LNCaP clone FGC (cell line): ENCODE data around the gene NQO1.

ENCODE experiments used
- DNase-seq: peaks from one replicate; pipeline ENCODE4 v3.0.0-alpha.2; 2011; ENCODE audit warnings: low read depth
- H3K4me3 ChIP-seq: 2 replicates; pipeline ENCODE4 v1.5.1; 2011; ENCODE audit warnings: mild to moderate bottlenecking, low read depth, low read length, control low read depth
- CTCF ChIP-seq: IDR thresholded peaks from 2 replicates; pipeline ENCODE4 v1.5.1; 2012; ENCODE audit warnings: mild to moderate bottlenecking; ENCODE audit not compliant: control insufficient read depth, insufficient read depth; ENCODE audit errors: extremely low read depth

NQO1 gene

GRCh38 chr16:69717066-69717465 lies 9.3 kb downstream of the NQO1 start:
- no peak for DNase-seq
- TF ChIP-seq CTCF = no peak
- H3K4me3 ChIP-seq = no peak overlapping the region

- DNase-seq = no peak
- no peak for TF ChIP-seq CTCF
- H3K4me3 ChIP-seq = no peak overlapping the region
Observed at GRCh38 chr16:69712914-69713581, 13.3 kb downstream of the NQO1 start.

- no peak for TF ChIP-seq CTCF
- DNase-seq = no peak
- H3K4me3 ChIP-seq = no peak overlapping the region
Observed at GRCh38 chr16:69712277-69712676, 14.1 kb downstream of the NQO1 start.

GRCh38 chr16:69711115-69711740 lies 15.1 kb downstream of the NQO1 start:
- no peak overlapping the region for H3K4me3 ChIP-seq

GRCh38 chr16:69709456-69710084 lies 16.8 kb downstream of the NQO1 start:
- peak; percentile 60 for TF ChIP-seq CTCF
- peak; percentile 59 for DNase-seq
- H3K4me3 ChIP-seq = no peak overlapping the region

More at GRCh38 chr16:69711115-69711740, 15.1 kb downstream of the NQO1 start:
- TF ChIP-seq CTCF = no peak
- peak; percentile 59 for DNase-seq

GRCh38 chr16:69707920-69708683 lies 18.3 kb downstream of the NQO1 start:
- no peak overlapping the region for H3K4me3 ChIP-seq
- no peak for TF ChIP-seq CTCF
- DNase-seq = no peak
